NCI-H146 treated with DMSO at 0.1 percent for 48 hours (cell line): ENCODE data around the gene ARID1B.

Experiments used
- DNase-seq: peaks from one replicate; lab custom pipeline; 2025; ENCODE audit not compliant: unreplicated experiment; lab: John Stamatoyannopoulos, UW

Gene ARID1B

DNA sequence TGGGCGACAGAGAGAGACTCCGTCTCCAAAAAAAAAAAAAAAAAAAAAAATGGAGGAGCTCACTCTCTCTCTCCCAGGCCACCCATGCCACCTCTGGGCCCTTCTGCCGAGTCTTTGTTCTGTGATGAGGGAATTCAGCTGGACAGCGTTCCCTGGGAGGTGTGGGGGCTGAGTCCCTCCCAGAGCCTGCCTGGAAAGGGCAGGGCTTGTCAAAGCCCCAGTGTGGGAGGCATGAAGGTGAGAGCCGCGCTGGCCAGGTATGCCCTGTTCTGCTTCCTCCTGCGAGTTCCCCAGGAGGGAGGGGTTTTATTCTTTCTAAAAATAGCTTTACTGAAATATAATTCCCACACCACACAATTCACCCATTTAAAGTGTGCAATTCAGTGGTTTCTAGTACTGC, 476.5 kb downstream of the ARID1B start:
- DNase-seq: no peak

- no peak for DNase-seq
Observed at GRCh38 chr6:157254538-157254937, 477.4 kb downstream of the ARID1B start.

DNA sequence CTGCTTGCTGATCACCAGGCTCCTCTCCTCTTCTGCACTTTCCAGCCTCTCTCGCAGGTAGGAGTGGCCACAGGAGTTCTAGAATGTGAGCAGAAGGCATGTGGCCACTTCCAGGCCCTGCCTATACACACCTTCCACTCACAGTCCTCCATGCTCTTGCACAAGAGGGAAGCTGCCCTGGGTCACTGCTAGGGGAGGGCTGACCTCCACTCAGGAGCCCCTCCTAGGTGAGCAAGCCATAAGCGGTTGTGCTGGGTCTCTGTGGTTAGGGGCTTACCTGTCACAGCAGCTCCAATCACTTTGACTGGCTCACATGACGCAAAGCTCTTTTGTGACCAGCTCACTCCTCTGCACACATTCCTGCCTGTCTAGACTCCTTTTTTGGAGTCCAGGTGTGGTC, 477.9 kb downstream of the ARID1B start:
- DNase-seq: no peak

DNA sequence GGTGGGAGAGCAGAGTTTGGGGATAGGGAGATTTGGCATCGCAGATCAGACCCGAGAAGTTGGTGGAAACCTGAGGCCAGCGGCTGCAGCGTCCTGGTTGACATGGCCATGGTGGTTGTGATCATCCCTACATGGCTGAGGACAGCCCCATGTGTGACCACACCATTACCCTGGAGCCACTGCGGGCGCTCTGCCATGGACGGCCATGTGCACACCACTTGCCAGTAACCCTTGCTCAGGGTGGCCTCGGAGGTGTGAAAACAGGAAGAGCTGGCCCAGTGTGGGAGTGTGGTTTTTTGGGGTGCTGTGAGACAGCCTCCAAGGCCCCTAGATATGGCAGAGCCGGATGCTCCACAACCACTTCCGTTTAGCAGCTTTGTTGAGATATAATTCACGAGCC, 481.7 kb downstream of the ARID1B start:
- DNase-seq: no peak

DNA sequence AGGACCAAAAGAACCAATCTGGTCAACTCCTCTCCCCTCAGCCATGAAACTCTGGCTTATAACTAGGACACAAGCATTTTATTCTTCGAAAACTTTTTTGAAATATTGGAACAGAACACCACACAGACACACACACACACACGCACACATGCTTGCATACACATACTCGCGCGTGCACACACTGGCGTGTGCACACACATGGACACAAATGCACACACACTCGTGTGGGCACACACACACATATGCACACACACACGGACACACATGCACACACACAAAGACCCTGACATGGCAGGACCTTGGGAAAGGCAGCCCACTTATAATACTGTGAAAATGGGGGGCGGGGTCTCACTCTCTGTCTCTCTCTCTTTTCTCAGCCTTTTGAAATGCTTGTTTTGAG, 482.3 kb downstream of the ARID1B start:
- no peak for DNase-seq
